Measurements from ENCODE around the gene ELN. TPM values are rescaled to one million over a fixed set of nuclear protein-coding genes. Genes with fewer than 3 reads are reported as not detected.

ELN gene
- total and polyA plus RNA-seq, 2 of the 8 experiments (the other 6 are each of a cell fraction or from before 2014, with no cell fraction given) = 5.1 to 5.6 TPM

DNA sequence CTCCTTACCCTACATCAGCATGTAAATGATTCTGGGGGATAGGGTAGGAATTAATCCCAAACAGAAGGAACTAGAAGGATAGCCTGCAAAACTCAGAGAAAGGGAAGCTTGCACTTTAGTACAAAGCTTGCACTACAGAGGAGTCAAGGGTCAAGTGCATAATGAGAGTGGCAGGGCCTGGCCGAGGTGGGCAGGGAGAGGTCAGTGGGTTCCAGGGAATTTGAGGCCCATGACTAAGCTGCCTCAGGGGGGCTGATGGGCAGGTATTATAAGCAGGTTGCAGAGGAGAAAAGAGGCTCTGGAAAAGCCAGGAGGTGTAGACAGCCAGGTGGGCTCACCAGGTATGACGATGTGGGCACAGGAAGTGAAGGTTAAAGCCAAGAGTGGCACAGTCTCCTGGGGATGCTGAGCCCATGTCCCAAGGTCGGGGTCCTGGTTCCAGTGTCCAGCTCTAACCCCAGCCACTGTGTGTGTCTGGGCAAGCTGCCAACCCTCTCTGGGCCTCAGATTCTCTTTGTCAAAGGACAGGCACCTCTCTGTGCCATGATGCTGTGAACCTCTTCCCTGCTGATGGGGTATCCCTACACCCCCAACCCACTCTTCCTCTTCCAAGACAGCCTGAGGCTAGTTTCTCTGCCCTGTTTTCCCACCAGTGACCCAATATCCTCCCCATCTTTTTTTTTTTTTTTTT, 32.0 kb upstream of the ELN start:
- H3K4me1 ChIP-seq (replicated peaks in 1 of 4; ENCODE audit: control insufficient read depth in 3 of 4, insufficient read depth in 4 of 4, low read length in 3 of 4) = no peaks in the 10 kb centered on the region
- no peak overlapping the region for H2AFZ ChIP-seq (ENCODE audit: low read length)
- no peak overlapping the region for H4K5ac ChIP-seq (ENCODE audit: insufficient read length, low read depth, low read length)
- no peak overlapping the region for H4K91ac ChIP-seq (replicated peaks; ENCODE audit: insufficient read length, low read length)
- peaks cover 3 to 11% of the 10 kb centered on the region in 2 experiments; a peak in 2 of 4 replicates for H3K9me3 ChIP-seq (ENCODE audit: insufficient read depth in 2 of 2, low read depth in 1 of 2, low read length in 1 of 2)
- H2BK12ac ChIP-seq (ENCODE audit: low read depth, low read length) = no peak overlapping the region
- H3K18ac ChIP-seq (ENCODE audit: extremely low read depth, low read length) = no peak overlapping the region
- no peaks in the 10 kb centered on the region for H3K79me2 ChIP-seq (ENCODE audit: control insufficient read depth in 1 of 2, insufficient read depth in 2 of 2, low read length in 2 of 2)
- no peak overlapping the region for H3K56ac ChIP-seq (replicated peaks; ENCODE audit: insufficient read length, low read depth, low read length)
- no peak overlapping the region for H2AK5ac ChIP-seq (ENCODE audit: low read depth, low read length)
- no peak for DNase-seq (ENCODE audit: low read depth in 1 of 2, low spot score in 2 of 2)
- H3K9ac ChIP-seq (replicated peaks in 1 of 4; ENCODE audit: extremely low read depth in 1 of 4, low read depth in 3 of 4, low read length in 3 of 4) = no peak overlapping the region
- WGBS, 2 experiments (ENCODE audit: extremely low coverage in 1 of 2, insufficient coverage in 1 of 2, insufficient read length in 1 of 2, insufficient replicate concordance in 2 of 2, low coverage in 1 of 2, low lambda C conversion rate in 2 of 2, missing lambda C conversion rate in 1 of 2) = 86% methylated on average over 3 of the region's 3 CpGs; no CpG with 5 or more reads in 1 of the 2 experiments
- ChIA-PET POLR2A (ENCODE audit: partially characterized antibody) (no interaction called here), CTCF (ENCODE audit: partially characterized antibody) (interaction anchor here (0.7 to 5.1 kb wide), 4 partner anchors 30 to 105 kb away, joined by 3 to 28 read pairs (median 4); partner anchors contain the start of gene ELN)
- no peaks in the 10 kb centered on the region for H3K27me3 ChIP-seq (replicated peaks in 1 of 4; ENCODE audit: control insufficient read depth in 3 of 4, extremely low read depth in 1 of 4, insufficient read depth in 3 of 4, low read length in 3 of 4)
- no peak overlapping the region for H2BK20ac ChIP-seq (ENCODE audit: low read length)
- H3K27ac ChIP-seq (ENCODE audit: low read depth, low read length) = no peak overlapping the region
- H3K4me2 ChIP-seq (ENCODE audit: insufficient read depth in 1 of 2, low read depth in 2 of 2, low read length in 2 of 2) = no peak overlapping the region
- no peak for FAIRE-seq
- no peaks in the 10 kb centered on the region for H3K23me2 ChIP-seq (ENCODE audit: low read depth, low read length)
- H2BK120ac ChIP-seq (replicated peaks; ENCODE audit: low read depth, low read length) = no peak overlapping the region
- no peak overlapping the region for H3K4me3 ChIP-seq (ENCODE audit: extremely low read depth in 1 of 4, insufficient read depth in 2 of 4, low read depth in 3 of 4, low read length in 4 of 4)
- no peak overlapping the region for H3K4ac ChIP-seq (replicated peaks; ENCODE audit: insufficient read length, low read depth, low read length)
- no peak overlapping the region for H2BK15ac ChIP-seq (ENCODE audit: low read length)
- H3K23ac ChIP-seq (ENCODE audit: insufficient read length) = no peak overlapping the region
- no peaks in the 10 kb centered on the region for H3K79me1 ChIP-seq (ENCODE audit: low read depth, low read length)
- no peak overlapping the region; the same call in 1 of the 2 replicates for H4K8ac ChIP-seq (ENCODE audit: extremely low read depth, insufficient read depth, low read length)
- H3K36me3 ChIP-seq (ENCODE audit: control insufficient read depth in 2 of 4, insufficient read depth in 4 of 4, low read length in 3 of 4) = no peaks in the 10 kb centered on the region
- no peaks in the 10 kb centered on the region for H4K20me1 ChIP-seq (replicated peaks in 1 of 2; ENCODE audit: control insufficient read depth in 1 of 2, insufficient read depth in 2 of 2, low read length in 2 of 2)
- H3K14ac ChIP-seq (ENCODE audit: insufficient read length) = no peak overlapping the region
- H2BK5ac ChIP-seq (ENCODE audit: low read depth, low read length) = no peak overlapping the region
- TF ChIP-seq YY1 (IDR thresholded peaks at IDR 0.05; ENCODE audit: low read depth, low read length) (no peak), CBX8 (IDR thresholded peaks at IDR 0.05; ENCODE audit: borderline replicate concordance, low read depth, low read length) (no peak), ATF3 (IDR thresholded peaks at IDR 0.05; ENCODE audit: insufficient read depth, low read depth, low read length) (no peak), CTCF (IDR thresholded peaks at IDR 0.05; ENCODE audit: control extremely low read depth in 1 of 3, insufficient read depth in 1 of 3, low read depth in 1 of 3, low read length in 3 of 3) (no peak)
